DMS 273 treated with DMSO at 0.1 percent for 48 hours (cell line): ENCODE results near the gene METTL25.
"Not testable (repeated sequence)": the region's sequence is repeated elsewhere in the genome, so short reads cannot be mapped to it uniquely, and the experiment has no call there.

Experiments used
- DNase-seq: peaks from one replicate; lab custom pipeline; 2025; lab: John Stamatoyannopoulos, UW

METTL25 gene

GRCh38 chr12:82358200-82359114, at the start of gene METTL25, which contains the start of gene CCDC59:
Gene METTL25, plus strand, starts transcription at chr12:82358529. Its CDS starts 37 bp downstream, at chr12:82358566.
Gene CCDC59, minus strand, starts transcription at chr12:82358387. Its CDS starts 11 bp downstream, at chr12:82358376.
- DNase-seq = peak; percentile 86

GRCh38 chr12:82314406-82314892, 43.9 kb upstream of the METTL25 start:
- no peak for DNase-seq

- DNase-seq = no peak
Measured at GRCh38 chr12:82319276-82319675, 39.1 kb upstream of the METTL25 start.

- no peak for DNase-seq
Measured at GRCh38 chr12:82325540-82326336, 32.6 kb upstream of the METTL25 start.

- no peak for DNase-seq
Measured at GRCh38 chr12:82326905-82327503, 31.3 kb upstream of the METTL25 start.

GRCh38 chr12:82327861-82328260, 30.5 kb upstream of the METTL25 start:
- DNase-seq = no peak

- DNase-seq = peak; percentile 11
Measured at GRCh38 chr12:82329508-82329907, 28.8 kb upstream of the METTL25 start.

GRCh38 chr12:82350161-82350560, 8.2 kb upstream of the METTL25 start:
- no peak for DNase-seq

- no peak for DNase-seq
Measured at GRCh38 chr12:82351390-82351789, 6.9 kb upstream of the METTL25 start.

GRCh38 chr12:82357340-82357739, 989 bp upstream of the METTL25 start:
- DNase-seq = no peak

- no peak for DNase-seq
Measured at GRCh38 chr12:82357845-82358199, 507 bp upstream of the METTL25 start.

GRCh38 chr12:82359115-82359478, 768 bp downstream of the METTL25 start:
- no peak for DNase-seq

GRCh38 chr12:82360834-82361233, 2.5 kb downstream of the METTL25 start:
- DNase-seq = not testable (repeated sequence)

- no peak for DNase-seq
Measured at GRCh38 chr12:82361461-82361915, 3.2 kb downstream of the METTL25 start.

- no peak for DNase-seq
Measured at GRCh38 chr12:82363990-82364389, 5.7 kb downstream of the METTL25 start.

- DNase-seq = peak; percentile 78
Measured at GRCh38 chr12:82366197-82366596, 7.9 kb downstream of the METTL25 start.

GRCh38 chr12:82375201-82375600, 16.9 kb downstream of the METTL25 start:
- DNase-seq = no peak

GRCh38 chr12:82378997-82379396, 20.7 kb downstream of the METTL25 start:
- no peak for DNase-seq

GRCh38 chr12:82383930-82384552, 25.7 kb downstream of the METTL25 start:
- no peak for DNase-seq

- DNase-seq = no peak
Measured at GRCh38 chr12:82398879-82399278, 40.5 kb downstream of the METTL25 start.

GRCh38 chr12:82400819-82401218, 42.5 kb downstream of the METTL25 start:
- no peak for DNase-seq

GRCh38 chr12:82406651-82407050, 48.3 kb downstream of the METTL25 start:
- no peak for DNase-seq
